ENCODE measurements around the gene TCEAL7. TPM values are rescaled to one million over a fixed set of nuclear protein-coding genes. Genes with fewer than 3 reads are reported as not detected.
"Not testable (repeated sequence)": the region's sequence is repeated elsewhere in the genome, so short reads cannot be mapped to it uniquely, and the experiment has no call there.

Gene TCEAL7
- total RNA-seq, 1 donor from 2014 or later, result 2.6 TPM

DNA sequence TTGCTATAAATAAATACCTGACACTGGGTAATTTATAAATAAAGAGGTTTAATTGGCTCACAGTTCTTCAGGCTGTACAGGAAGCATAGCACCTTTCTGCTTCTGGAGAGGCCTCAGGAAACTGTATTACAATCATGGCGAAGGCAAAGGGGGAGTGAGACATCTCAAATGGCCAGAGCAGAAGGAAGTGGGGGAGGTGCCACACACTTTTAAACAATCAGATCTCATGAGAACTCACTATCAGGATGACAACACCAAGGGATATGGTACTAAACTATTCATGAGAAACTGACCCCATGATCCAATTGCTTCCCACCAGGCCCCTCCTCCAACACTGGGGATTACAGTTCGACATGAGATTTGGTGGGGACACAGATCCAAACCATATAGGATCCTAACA lies 14.6 kb downstream of the TCEAL7 start:
- no peak for DNase-seq
- Histone ChIP-seq H3K27me3 (ENCODE audit: low read depth) (peaks cover 9% of the 10 kb centered on the region), H3K36me3 (no peaks in the 10 kb centered on the region), H3K9me3 (replicated peaks) (no peaks in the 10 kb centered on the region), H3K4me1 (no peaks in the 10 kb centered on the region), H3K27ac (replicated peaks) (no peak overlapping the region), H3K4me3 (no peak overlapping the region)
- TF ChIP-seq CTCF (IDR thresholded peaks at IDR 0.05; ENCODE audit: borderline replicate concordance), result no peak
- intact Hi-C loops (cut with micrococcal nuclease), result loop anchor here (5.0 kb wide), 1 partner anchor 118 kb away; no protein-coding TSS in a partner anchor

DNA sequence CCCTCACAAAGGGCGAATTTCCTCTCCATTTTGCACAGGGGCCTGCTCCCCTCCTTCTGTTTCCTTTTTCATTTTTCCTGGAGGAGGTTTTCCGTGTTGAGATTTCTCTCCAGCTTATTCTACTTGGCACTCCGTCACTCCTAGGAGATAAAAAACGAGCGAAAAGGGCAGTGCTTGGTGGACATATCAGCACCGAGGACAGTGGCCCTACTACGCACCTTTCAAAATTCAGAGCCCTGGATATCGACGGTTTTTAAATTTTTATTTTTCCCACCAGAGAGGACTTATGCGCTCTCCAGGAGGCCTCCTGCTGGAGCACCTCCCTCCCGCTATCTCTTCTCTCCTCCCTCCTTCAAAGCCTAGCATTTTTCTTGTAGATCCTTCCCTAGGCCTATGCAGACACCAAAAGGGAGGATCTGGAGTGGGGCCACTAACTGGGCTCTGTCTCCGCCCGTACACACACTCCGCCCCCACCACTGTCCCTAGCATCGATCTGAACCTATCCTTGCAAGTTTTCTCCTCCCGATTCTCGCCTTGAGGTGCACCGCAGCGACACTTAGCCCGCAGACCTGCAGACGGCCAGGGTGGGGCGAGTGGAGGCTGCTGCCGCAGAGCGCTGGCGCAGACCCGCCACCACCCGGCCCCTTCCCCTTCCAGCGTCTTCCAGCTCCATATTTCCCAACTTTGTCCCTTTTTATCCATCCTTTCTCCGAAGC lies 17.8 kb downstream of the TCEAL7 start:
- no peaks in the 10 kb centered on the region for H3K9me3 ChIP-seq (replicated peaks)
- DNase-seq, result no peak
- intact Hi-C loops (cut with micrococcal nuclease), result no loop called here
- no peaks in the 10 kb centered on the region for H3K36me3 ChIP-seq
- no peak overlapping the region for H3K4me3 ChIP-seq
- H3K27ac ChIP-seq (replicated peaks), result no peak overlapping the region
- no peaks in the 10 kb centered on the region for H3K4me1 ChIP-seq
- no peak for TF ChIP-seq CTCF (IDR thresholded peaks at IDR 0.05; ENCODE audit: borderline replicate concordance)
- peaks cover 9% of the 10 kb centered on the region for H3K27me3 ChIP-seq (ENCODE audit: low read depth)

DNA sequence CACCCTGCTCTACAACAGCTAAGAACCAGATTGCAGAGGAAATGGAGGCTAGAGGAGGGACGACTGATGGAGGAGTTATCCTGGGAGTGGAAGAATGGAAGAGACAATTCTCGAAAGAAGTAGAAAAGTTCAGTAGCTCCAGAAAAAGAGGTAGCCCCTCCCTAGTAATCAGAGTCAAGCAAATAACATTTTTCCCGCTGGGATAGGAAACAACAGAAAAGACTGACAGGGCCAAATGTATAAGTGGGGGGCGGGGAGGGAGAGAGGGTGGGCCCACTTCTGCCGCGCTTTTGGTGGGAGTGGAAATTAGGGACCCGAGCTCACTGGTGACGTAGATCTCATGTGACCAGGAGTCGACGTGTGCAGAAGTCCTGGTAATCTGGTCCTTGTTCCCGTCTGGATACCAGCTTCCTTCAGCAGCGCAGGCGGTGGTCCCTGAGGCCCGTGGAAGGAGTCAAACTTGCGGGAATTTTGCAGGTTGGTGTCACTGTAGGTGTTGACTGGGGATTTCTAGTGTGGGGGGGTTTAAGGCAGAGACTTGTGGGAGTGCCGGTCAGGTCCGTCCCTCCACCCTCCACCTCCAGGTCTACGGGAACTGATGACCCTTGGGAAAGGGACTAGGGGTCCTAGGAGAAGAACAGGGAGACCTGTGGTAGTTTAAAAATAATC lies 26.2 kb downstream of the TCEAL7 start, which contains the start of gene TCEAL9:
TSS of gene TCEAL9 (plus strand) at position 377 of the 669 bp plus-strand sequence. CDS start 1,179 bp downstream, outside the sequence.
- peak; percentile 42 for DNase-seq
- no peaks in the 10 kb centered on the region for H3K9me3 ChIP-seq (replicated peaks)
- H3K27ac ChIP-seq (replicated peaks), result peak within 1 kb of the TSS; percentile 88
- no peaks in the 10 kb centered on the region for H3K36me3 ChIP-seq
- H3K27me3 ChIP-seq (ENCODE audit: low read depth), result no peaks in the 10 kb centered on the region
- H3K4me3 ChIP-seq, result peak within 1 kb of the TSS; percentile 77
- H3K4me1 ChIP-seq, result peaks cover 5% of the 10 kb centered on the region
- no peak for TF ChIP-seq CTCF (IDR thresholded peaks at IDR 0.05; ENCODE audit: borderline replicate concordance)
- intact Hi-C loops (cut with micrococcal nuclease), result no loop called here

- Histone ChIP-seq H3K27me3 (ENCODE audit: low read depth) (no peaks in the 10 kb centered on the region), H3K27ac (replicated peaks) (peak overlapping the region; percentile 88), H3K4me1 (peaks cover 5% of the 10 kb centered on the region), H3K4me3 (peak overlapping the region; percentile 77), H3K9me3 (replicated peaks) (no peaks in the 10 kb centered on the region), H3K36me3 (no peaks in the 10 kb centered on the region)
- intact Hi-C loops (cut with micrococcal nuclease), result no loop called here
- TF ChIP-seq CTCF (IDR thresholded peaks at IDR 0.05; ENCODE audit: borderline replicate concordance), result no peak
- DNase-seq, result peak; percentile 33
These were observed 26.8 kb downstream of the TCEAL7 start for GRCh38 chrX:103356858-103357257.

DNA sequence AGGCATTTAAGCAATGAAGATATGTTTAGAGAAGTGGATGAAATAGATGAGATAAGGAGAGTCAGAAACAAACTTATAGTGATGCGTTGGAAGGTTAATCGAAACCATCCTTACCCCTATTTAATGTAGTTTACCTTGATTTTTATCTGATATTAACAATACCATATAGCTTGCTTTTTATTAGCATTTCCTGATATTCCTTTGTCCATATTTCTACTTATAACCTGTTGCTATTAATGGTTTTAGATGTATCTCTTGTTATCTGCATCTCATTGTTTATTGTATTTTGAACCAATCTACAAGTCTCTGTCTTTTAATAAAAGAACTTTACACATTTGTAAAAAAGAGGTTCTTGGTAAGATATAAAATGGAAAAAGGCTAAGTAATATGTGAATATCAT lies 27.8 kb downstream of the TCEAL7 start:
- Histone ChIP-seq H3K27me3 (ENCODE audit: low read depth) (no peaks in the 10 kb centered on the region), H3K4me1 (peaks cover 5% of the 10 kb centered on the region), H3K27ac (replicated peaks) (no peak overlapping the region), H3K9me3 (replicated peaks) (no peaks in the 10 kb centered on the region), H3K4me3 (peak overlapping the region; percentile 77), H3K36me3 (no peaks in the 10 kb centered on the region)
- intact Hi-C loops (cut with micrococcal nuclease), result no loop called here
- DNase-seq, result no peak
- TF ChIP-seq CTCF (IDR thresholded peaks at IDR 0.05; ENCODE audit: borderline replicate concordance), result no peak

DNA sequence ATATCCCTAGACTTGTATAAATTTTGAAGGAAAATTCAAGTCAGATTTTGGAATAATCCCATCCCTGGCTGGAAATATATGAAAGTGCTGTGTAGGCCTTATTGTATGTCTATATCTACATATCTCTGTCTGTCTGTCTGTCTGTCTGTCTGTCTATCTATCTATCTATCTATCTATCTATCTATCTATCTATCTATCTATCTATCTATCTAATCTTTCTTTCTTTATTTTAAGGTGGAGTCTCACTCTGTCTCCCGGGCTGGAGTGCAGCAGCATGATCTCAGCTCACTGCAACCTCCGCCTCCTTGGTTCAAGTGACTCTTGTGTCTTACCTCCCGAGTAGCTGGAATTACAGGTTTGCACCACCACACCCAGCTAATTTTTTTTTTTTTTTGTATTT lies 29.6 kb downstream of the TCEAL7 start:
- H3K36me3 ChIP-seq; H3K27ac ChIP-seq (replicated peaks); H3K4me3 ChIP-seq; H3K9me3 ChIP-seq (replicated peaks); intact Hi-C loops (cut with micrococcal nuclease); DNase-seq; H3K4me1 ChIP-seq; H3K27me3 ChIP-seq (ENCODE audit: low read depth): not testable (repeated sequence)

Data from left ventricle myocardium inferior (tissue), 1 donor.